HepG2 (cell line): ENCODE results near the gene GP2. TPM values are rescaled to one million over a fixed set of nuclear protein-coding genes. Genes with fewer than 3 reads are reported as not detected.
A peak's percentile ranks its signal among the peaks of the same experiment; 100 is the strongest.

Source experiments
- ARHGAP35 ChIP-seq: sonication (generic); formaldehyde crosslinking; IDR thresholded peaks from 2 replicates; pipeline ENCODE4 v1.9.0; 2022; ENCODE audit warnings: mild to moderate bottlenecking, inconsistent platforms, moderate library complexity, missing genetic modification reagents, borderline replicate concordance
- E2F1 ChIP-seq: sonication (generic); formaldehyde crosslinking; IDR thresholded peaks from 2 replicates; pipeline ENCODE4 v1.5.0; 2020; ENCODE audit warnings: missing genetic modification reagents
- EHMT2 ChIP-seq: fragments of 200-600 bp; sonication (generic); IDR thresholded peaks from 2 replicates; pipeline ENCODE4 v1.7.0; 2017; ENCODE audit warnings: antibody characterized with exemption, low read depth, low read length, borderline replicate concordance
- ELF3 ChIP-seq: IDR thresholded peaks from 2 replicates; pipeline ENCODE4 v1.6.1; 2016; ENCODE audit warnings: missing genetic modification reagents, missing compliant biosample characterization
- FOXO1 ChIP-seq: sonication (generic); formaldehyde crosslinking; IDR thresholded peaks from 2 replicates; pipeline ENCODE4 v1.4.0; 2020; ENCODE audit warnings: missing genetic modification reagents
- GABPB1 ChIP-seq: IDR thresholded peaks from 2 replicates; pipeline ENCODE4 v1.6.1; 2016; ENCODE audit warnings: mild to moderate bottlenecking, missing genetic modification reagents, moderate library complexity, missing compliant biosample characterization
- IRF1 ChIP-seq: sonication (generic); formaldehyde crosslinking; IDR thresholded peaks from 2 replicates; pipeline ENCODE4 v1.4.0; 2020; ENCODE audit warnings: low read depth, mild to moderate bottlenecking, missing genetic modification reagents
- LRRFIP1 ChIP-seq: sonication (generic); formaldehyde crosslinking; conservative IDR thresholded peaks from 2 replicates; pipeline ENCODE4 v1.4.0; 2020; ENCODE audit warnings: missing genetic modification reagents
- MAFF ChIP-seq: IDR thresholded peaks from 2 replicates; pipeline ENCODE4 v1.6.1; 2011; ENCODE audit warnings: low read depth, low read length, improper control_type of control experiment
- MBD4 ChIP-seq: IDR thresholded peaks from 2 replicates; pipeline ENCODE4 v1.6.1; 2012; ENCODE audit warnings: low read length, inconsistent platforms, borderline replicate concordance
- NR2C2 ChIP-seq: sonication (generic); formaldehyde crosslinking; IDR thresholded peaks from 2 replicates; pipeline ENCODE4 v1.4.0; 2020; ENCODE audit warnings: missing genetic modification reagents, mild to moderate bottlenecking, moderate library complexity, borderline replicate concordance
- NR2F6 ChIP-seq, 2 experiments: IDR thresholded peaks; 2 replicates each; pipeline ENCODE4 v1.6.1; 2016; ENCODE audit warnings: antibody characterized with exemption in 1 of 2, mild to moderate bottlenecking in 1 of 2
- PATZ1 ChIP-seq: sonication (generic); formaldehyde crosslinking; IDR thresholded peaks from 2 replicates; pipeline ENCODE4 v1.4.0; 2020; ENCODE audit warnings: missing genetic modification reagents
- RXRA ChIP-seq: sonication (generic); formaldehyde crosslinking; IDR thresholded peaks from 2 replicates; pipeline ENCODE4 v1.5.1; 2020; ENCODE audit warnings: missing genetic modification reagents
- SOX6 ChIP-seq, 2 experiments: fragments of 450-650 bp in 1 of 2; sonication (generic) in 1 of 2; formaldehyde crosslinking in 1 of 2; IDR thresholded peaks; 2 replicates each; pipeline versions ENCODE4 v1.4.0 to v1.6.1; 2017 to 2020; ENCODE audit warnings: antibody characterized with exemption in 1 of 2, mild to moderate bottlenecking in 1 of 2, missing genetic modification reagents in 1 of 2
- STAG1 ChIP-seq: sonication (generic); formaldehyde crosslinking; IDR thresholded peaks from 2 replicates; pipeline ENCODE4 v1.4.0; 2020; ENCODE audit warnings: missing genetic modification reagents
- TFDP1 ChIP-seq: IDR thresholded peaks from 2 replicates; pipeline ENCODE4 v1.6.1; 2016; ENCODE audit warnings: missing compliant biosample characterization, missing genetic modification reagents, borderline replicate concordance
- ZBTB20 ChIP-seq: sonication (generic); formaldehyde crosslinking; IDR thresholded peaks from 2 replicates; pipeline ENCODE4 v1.8.1; 2023; ENCODE audit warnings: missing genetic modification reagents, low read depth, mild to moderate bottlenecking, borderline replicate concordance
- ZFP36L1 ChIP-seq: sonication (generic); formaldehyde crosslinking; IDR thresholded peaks from 2 replicates; pipeline ENCODE4 v1.8.0; 2022; ENCODE audit warnings: mild to moderate bottlenecking, missing genetic modification reagents, moderate library complexity
- ZNF598 ChIP-seq: sonication (generic); formaldehyde crosslinking; IDR thresholded peaks from 2 replicates; pipeline ENCODE4 v1.5.1; 2020; ENCODE audit warnings: mild to moderate bottlenecking, missing genetic modification reagents, borderline replicate concordance
- polyA plus RNA-seq, 8 experiments: library from polyadenylated mRNA; depleted of rRNA in 3 of 8; stranded (reverse) in 7 of 8; unstranded in 1 of 8; fragments of >200 nt; fragmentation: Illumina TruSeq in 4 of 8; extraction: Trizol in 4 of 8; gene quantifications; 2 replicates each; pipeline versions ENCODE4 v1.2.1 to v1.2.3, GENCODE V29; 2011 to 2016; ENCODE audit warnings: low read depth in 4 of 8, missing spikeins in 1 of 8, mixed read lengths in 1 of 8; ENCODE audit not compliant: insufficient read depth in 1 of 8
- total RNA-seq, 5 experiments: library from RNA; depleted of rRNA; stranded (reverse); fragments of >200 nt; fragmentation: Illumina TruSeq; extraction: Trizol; gene quantifications; 2 replicates each; pipeline ENCODE4 v1.2.3, GENCODE V29; 2016; ENCODE audit warnings: low read depth in 1 of 5

Gene GP2
- total and polyA plus RNA-seq, 2 of the 13 experiments (the other 11 are each of a cell fraction or from before 2014, with no cell fraction given), result 0.15 to 0.69 TPM

- peak; percentile 23; the same call in 1 of the 2 replicates for TF ChIP-seq IRF1 (CRISPR knock-in tag)
- TF ChIP-seq MBD4, result no peak
- TF ChIP-seq STAG1 (CRISPR knock-in tag), result peak; percentile 97
- peak; percentile 26; the same call in 1 of the 2 replicates for TF ChIP-seq FOXO1
- no peak for TF ChIP-seq NR2F6 (IDR thresholded peaks at IDR 0.05)
- TF ChIP-seq NR2F6 (CRISPR knock-in tag; IDR thresholded peaks at IDR 0.05), result no peak
- TF ChIP-seq TFDP1, result no peak
- TF ChIP-seq ELF3, result 0 out of 2 replicates have a peak, but pooled peaks have one; percentile 27
- 0 out of 2 replicates have a peak, but pooled peaks have one; percentile 15 for TF ChIP-seq ZBTB20 (CRISPR knock-in tag)
- TF ChIP-seq E2F1, result no peak
- 0 out of 2 replicates have a peak, but pooled peaks have one; percentile 22 for TF ChIP-seq ZFP36L1
- TF ChIP-seq EHMT2, result no peak
- 0 out of 2 replicates have a peak, but pooled peaks have one; percentile 40 for TF ChIP-seq RXRA
- no peak for TF ChIP-seq SOX6 (IDR thresholded peaks at IDR 0.05)
- TF ChIP-seq SOX6 (CRISPR knock-in tag; IDR thresholded peaks at IDR 0.05), result no peak
- 0 out of 2 replicates have a peak, but pooled peaks have one; percentile 22 for TF ChIP-seq PATZ1 (CRISPR knock-in tag)
- TF ChIP-seq ZNF598, result 0 out of 2 replicates have a peak, but pooled peaks have one; percentile 41
- TF ChIP-seq LRRFIP1, result no peak
- TF ChIP-seq MAFF, result peak; percentile 20; the same call in 1 of the 2 replicates
- TF ChIP-seq ARHGAP35 (CRISPR knock-in tag), result 0 out of 2 replicates have a peak, but pooled peaks have one; percentile 42
- TF ChIP-seq GABPB1 (CRISPR knock-in tag), result peak; percentile 27; the same call in 1 of the 2 replicates
- peak; percentile 45; the same call in 1 of the 2 replicates for TF ChIP-seq NR2C2 (CRISPR knock-in tag)
These were observed 26.8 kb downstream of the GP2 start (continued) for GRCh38 chr16:20300312-20301097.
